HG02588 (cell line): ENCODE results near the gene STUM.
"Not testable (repeated sequence)": the region's sequence is repeated elsewhere in the genome, so short reads cannot be mapped to it uniquely, and the experiment has no call there.

Source experiments
- ATAC-seq: cut with Tn5 transposase; IDR thresholded peaks from one replicate; pipeline ENCODE4 v1.9.1; 2021; ENCODE audit warnings: mild to moderate bottlenecking, moderate library complexity; ENCODE audit not compliant: unreplicated experiment

Gene STUM

DNA sequence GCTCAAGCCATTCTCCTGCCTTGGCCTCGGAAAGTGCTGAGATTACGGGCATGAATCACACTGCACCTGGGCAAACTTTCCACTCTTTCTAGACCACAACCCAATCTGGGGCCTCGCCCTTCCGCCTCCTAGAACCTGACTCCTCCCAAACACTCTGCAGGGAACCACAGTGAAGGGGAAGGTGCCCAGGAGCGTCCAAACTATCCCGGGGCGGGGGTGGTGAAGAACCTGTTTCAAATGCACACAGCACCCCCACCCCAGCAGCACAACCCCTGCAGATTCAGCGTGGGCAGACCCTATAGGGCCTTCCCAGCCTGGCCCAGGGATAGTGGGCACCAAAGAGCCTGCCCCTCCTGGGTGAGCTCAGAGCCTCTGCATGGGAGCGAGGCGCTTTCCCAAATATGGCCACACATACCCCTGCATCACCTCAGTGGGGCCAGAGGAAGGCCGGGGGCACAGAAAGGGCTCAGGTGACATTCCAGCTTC is 86.9 kb downstream of the STUM start:
- no peak for ATAC-seq

DNA sequence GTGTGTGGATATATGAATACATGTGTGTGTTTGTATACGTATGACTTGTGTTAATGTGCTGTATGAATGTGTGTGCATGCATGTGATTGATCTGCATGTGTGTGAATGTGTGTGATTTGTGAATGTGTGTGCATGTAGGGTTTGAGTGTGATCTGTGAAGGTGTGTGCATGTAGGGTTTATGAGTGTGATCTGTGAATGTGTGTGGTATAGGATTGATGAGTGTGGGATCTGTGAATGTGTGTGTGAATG is 88.2 kb downstream of the STUM start:
- ATAC-seq: no peak

DNA sequence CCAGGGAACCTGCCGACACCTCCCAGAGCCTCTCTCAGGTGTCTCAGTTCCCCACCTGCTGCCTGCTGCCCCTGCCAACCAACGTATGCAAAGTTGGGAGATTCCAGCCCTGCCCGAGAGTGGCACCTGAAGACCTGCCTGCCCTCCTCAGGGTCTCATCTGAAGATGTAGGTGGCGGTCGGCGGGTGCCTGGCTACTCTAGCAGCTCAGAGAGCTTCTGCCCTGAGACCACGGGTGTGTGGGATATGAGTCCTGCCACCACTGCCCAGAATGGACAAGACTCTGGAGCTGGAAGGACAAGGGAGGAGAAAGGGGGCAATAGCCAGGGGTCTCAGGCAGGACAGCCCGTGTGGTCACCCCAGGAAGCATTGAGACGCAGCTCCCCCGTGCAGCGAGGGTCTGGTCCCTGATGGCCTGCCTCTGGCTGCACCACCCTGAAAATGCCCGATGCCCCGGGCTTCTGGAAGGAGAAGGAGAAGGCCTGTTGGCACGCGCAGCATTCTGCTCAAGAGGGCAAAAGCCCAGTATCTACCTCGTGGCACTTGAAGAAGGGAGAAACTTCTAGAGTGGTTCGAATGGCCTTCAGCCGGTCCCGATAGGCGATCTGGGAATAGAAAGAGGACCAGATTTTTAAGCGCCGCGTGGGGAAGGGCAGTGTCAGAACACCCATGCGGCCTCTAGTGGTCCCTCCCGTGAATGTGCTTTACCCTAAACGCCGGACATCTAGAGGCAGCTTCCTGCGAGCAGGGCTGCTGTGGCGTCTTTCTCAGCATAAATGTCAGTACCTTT is 88.8 kb downstream of the STUM start:
- ATAC-seq: no peak

DNA sequence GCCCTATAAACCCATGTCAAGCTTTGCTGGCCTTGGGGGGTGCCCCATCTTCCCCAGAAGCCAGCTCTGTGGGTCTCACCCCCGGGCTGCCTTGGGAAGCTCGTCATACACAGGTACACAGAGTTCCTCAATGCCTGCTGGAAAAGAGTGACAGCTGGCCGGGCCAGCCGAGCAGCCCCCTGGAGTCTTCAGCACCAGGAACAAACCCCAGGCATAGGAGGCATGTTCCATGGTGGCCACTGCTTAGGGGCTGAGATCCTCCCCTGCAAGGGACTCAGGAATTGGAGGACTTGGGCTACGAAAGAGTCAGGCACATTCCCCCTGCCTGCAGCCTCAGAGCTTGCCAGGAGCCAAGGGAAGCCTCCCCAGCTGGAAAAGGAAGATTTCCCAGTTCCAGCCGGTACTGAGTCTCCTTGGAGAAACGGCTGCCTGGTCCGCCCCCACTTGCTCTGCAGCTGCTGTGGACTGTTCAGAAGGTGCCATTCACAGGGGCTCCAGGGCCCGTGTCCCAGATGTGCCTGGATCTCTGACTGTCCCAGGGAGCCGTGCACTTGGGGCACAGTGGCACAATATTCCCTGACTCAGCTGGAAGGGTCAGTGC is 89.5 kb downstream of the STUM start:
- no peak for ATAC-seq

DNA sequence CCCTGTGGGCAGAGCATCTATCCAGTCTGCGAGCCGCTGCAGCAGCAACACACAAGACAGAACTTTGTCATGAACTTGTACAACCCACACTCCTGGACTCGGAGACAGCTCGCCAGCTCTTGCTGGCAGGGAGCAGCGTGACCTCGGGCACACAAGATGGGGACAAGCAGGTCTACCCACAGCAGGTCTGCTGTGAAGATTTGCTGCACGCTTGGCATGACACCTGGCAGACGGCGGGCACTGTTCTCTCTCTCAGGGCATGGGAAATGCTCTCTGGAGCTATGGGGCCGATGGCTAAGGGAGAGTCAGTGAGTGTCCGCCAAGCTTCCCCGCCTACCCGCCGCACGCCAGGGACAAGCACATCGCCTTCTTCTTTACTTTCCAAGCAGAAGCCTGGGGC is 90.0 kb downstream of the STUM start:
- ATAC-seq: no peak

DNA sequence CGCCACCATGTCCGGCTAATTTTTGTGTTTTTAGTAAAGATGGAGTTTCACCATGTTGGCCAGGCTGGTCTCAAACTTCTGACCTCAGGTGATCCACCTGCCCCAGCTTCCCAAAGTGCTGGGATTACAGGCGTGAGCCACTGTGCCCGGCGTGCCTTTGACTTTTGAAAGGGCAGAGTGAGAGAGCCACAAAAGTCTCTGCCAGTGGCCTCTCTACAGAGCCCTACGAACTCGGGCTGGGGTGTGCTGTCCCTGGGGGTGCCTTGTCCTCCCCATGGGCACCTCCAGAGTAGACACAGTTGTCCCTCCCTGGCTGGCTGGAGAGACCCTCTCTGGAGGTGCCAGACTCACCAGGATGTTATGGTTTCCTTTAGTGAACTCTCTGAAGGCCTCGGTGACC is 90.6 kb downstream of the STUM start:
- not testable (repeated sequence) for ATAC-seq

DNA sequence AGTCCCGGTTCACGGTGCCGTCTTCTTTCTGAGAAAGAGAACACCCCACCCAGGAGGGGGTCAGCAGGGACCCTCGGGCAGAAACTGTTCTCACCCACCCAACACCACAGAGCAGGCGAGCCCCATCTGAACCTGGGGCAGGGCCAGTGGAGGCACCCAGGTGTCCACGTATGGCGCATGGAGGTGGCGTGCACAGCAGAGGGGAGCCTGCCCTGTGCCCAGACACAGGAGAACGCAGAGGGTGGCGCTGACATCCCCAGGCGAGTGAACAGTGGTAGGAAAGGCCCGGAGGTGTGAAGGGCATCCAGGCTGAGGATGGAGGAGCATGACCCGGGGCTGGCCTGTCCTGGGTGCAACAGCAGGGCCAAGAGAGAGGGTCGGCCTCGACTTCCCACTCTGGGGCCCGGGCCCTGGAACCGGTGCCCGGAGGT is 91.1 kb downstream of the STUM start:
- no peak for ATAC-seq

DNA sequence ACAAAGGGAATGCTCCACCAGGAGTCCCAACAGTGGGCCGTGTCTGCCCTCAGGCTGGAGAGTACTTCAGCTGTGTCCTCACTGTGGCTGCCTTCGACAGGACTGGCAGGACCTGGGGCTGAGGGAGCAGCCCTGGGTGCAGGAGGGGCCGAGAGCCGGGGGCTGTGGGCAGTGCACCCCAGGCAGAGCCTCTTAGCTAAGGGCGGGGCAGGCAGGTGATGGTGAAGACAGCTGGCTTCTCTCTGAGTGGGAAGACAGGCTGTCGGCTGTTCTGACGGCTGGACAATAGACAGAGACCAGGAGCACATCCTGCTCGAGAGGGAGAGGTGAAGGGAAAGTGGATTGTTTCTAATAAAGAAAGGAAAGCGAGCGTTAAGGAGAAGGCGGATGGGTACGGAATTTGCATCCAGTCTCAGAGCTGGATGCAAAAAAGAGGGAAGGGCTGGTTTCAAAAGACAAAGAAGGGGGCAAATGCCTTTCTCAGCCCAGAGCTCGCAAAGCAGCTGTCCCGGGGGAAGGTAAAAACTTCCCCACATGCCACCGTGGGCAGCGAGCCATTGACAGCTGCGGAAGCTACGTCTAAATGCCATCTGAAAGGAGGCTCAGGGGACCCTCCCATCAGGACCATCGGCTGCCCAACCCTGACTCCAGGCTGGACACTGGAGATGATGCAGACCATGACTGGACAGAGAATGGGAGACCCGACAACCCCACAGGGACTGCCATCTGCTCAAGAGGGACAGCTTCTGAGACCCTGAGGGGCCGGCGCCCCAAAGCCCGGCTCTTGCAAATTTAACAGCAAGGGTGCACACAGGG is 92.0 kb downstream of the STUM start:
- ATAC-seq: no peak

DNA sequence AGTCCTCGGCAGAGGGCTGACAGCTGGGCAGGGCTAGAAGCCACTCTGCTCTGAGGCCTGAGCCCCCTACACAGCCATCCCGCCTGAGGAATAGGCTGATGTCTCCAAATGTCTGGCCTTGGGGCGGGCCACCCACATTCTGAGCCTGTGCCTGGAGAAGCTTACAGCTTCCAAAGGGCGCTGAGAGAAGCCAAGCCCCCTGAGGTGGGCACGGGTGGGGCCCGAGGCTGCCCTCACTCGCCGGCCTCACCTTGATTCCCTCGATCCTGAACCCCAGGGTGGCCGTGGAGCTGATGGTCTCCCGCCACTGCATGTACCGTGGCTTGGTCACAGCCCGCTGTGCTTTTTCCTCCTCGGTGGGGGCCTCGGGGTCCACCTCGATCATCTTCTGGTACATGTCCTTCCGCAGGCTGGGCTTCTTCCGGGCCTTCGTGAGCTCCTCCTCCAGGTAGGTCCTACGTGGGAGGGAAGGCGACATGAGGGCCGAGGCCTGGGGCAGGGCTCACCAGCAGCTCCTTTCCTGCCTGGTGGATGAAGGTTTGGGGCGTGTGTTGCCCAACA is 93.2 kb downstream of the STUM start:
- ATAC-seq: no peak

DNA sequence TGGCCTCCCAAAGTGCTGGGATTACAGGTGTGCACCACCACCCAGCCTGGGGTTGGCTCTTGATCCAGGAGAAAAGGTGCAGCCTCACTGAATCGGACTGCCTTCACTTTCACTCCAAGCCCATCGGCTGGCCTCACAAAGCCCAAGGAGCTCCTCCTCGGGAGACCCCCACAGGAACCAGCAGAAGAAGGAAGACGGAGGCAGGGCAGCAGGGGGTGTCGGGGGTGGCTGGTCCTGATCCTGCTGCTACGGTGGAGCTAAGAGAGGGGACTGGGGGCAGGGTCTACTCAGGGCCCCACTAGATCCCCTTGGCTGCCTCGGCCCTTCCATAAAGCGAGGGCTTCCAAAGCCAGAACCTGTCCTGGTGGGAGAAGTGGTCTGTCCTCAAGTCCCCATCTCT is 93.9 kb downstream of the STUM start:
- no peak for ATAC-seq

DNA sequence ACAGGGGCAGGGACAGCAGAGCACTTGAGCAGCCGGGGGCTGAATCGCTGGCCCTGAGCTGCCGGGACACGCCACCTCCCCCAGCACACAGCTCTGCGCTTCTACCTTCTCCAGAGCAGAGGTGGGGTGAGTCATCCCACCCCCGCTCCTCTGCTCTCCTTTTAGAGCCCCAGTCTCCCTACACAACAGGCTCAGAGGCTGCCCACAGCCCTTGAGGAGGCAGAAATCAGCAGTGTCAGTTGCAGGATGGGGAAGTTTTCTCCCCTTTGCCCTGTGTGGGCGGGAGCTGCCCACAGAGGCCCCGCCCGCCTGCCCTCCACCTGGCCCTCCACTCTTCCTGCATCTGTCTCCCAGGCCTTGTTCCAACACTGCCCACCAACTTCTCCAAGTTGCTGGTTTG is 94.6 kb downstream of the STUM start:
- ATAC-seq: peak; percentile 68

DNA sequence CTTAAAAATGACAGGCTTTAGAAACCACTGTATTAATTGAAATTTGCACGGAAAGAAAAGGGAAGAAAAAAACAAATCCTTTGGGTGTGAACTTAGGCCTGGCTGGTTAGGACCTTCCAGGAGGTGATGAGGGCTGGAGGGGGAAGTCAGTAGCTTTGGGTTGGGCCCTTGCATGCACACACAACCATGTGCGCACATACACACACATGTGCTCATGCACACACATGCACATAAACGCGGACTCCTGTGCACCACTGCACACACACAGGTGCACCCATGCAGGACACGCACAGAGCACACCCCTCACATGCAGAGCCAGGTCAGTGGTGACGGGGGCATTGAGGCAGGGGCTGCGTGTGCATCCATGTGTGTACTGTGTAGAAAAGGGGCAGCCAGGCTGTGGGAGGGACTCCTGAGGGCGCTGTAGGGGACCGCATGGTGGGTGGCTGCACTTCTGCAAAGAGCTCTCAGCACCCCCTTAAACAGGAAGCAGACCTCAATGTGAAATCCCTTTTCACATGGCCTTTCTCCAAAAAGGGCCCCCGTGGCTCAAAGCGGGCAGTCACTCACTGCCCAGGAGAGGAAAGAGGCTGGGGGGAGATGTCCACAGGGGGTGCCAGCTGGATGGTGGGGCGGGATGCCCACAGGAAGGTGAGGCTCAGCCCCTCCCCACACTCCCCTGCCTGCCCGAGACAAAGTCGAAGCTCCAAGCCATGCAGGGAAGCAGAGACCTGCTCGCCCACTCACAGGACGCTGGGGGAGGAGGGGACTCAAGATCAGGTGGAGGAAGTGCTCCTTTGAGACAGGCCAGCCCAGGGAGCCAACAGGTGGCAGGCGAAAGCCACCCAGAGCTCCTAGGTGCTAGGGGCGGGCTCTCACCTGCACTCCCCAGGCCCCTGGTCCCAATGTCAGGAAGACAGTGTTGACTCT is 95.3 kb downstream of the STUM start:
- ATAC-seq: peak; percentile 43

DNA sequence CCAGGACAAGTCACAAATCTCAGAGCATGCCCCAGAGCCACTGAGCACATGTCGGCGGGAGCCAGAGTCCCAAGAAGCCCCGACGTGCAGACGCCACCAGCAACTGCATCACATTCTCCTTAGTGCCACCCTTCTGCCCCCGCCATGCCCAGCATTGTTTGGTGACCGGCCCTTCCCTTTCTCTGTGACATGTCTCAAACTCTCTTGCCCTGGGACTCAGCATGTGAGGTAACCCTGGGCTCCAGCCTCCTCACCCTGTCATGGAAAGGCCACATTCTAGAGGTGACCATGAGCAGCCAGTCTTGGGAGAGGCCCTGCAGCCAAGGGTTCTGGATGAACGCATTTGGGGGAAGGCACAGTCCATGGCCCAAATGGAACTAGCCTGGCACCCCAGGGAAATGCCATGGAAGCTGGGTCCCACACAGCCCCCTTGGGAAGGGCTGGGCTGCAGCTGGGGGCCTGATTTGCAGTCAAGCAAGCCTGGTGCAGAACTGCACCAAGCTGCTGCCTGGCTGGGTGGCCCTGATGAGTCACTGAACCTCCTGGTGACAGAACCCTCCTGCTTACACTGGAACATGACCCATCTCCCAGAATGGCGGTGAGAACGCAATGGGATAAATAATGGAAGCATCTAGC is 96.1 kb downstream of the STUM start:
- ATAC-seq: no peak

DNA sequence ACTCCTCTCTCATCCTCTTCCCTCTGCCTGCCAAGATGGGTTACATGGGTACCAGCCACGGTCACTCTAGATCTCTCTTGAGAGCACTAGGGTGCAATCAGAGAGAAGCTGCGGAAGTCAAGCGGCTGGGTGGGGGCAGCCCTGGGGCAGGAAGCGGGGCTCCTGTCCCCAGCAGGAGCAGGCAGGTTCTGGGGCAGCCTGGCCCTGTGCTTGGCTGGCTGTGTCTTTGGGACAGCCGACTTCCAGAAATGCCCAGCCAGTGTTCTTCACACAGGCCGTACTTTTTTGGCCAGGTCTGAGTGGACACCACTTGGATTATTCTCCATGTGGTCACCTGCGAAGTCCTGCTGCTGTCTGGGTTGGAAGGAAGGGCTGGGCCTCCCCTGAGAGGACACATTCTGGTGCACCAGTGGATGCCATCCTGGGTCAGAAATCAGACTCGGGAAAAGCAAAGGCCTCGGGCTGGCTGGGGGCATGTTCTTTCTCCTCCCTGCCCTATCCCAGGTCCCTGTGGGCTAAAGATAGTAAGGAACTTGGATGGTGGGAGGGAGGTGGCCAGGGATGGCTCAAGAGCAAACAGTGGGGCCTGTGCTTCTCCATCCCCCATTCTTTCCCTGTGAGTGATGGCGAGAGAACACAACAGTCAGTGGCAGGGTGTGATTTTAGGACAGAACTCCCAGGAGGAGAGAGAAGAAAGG is 96.9 kb downstream of the STUM start:
- no peak for ATAC-seq

DNA sequence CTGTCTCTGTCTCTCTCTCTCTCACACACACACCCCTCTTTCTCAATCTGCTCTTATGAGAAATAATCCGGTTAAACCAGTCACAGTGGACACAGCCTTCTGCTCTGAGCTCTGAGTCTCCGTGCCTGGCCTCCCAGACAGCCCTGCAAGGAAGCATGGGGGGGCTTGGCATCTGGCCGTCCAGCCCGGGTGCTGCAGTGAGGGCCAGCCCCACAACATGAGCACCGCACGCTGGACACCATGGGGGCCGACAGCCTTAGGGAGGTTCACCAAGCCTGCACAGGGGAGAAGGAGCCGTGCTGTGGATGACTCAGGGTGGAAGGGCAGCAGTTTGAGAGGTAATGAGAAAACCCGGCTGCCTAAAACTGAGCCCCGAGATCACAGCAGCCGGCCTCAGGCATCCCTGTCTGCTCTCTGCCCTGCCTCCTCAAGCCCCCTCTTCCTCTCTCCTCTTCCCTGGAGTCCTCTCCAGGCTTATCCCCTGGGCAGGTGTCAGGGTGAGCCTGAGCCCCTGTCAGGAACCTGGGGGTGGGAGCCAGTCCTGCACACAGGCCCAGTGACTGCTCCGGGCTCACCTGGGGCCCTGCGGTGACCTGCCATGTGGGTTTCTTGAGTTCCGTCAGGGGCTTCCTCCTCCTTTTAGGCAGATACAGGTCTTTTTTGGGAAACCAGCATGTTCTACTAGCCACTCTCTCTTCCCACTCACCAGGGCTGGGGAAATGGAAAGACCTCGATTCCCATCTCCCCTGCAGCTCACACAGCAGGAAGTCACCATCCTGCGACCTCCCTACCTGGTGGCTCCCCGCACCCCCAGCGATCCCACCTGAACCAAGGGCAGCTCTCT is 97.7 kb downstream of the STUM start:
- no peak for ATAC-seq

DNA sequence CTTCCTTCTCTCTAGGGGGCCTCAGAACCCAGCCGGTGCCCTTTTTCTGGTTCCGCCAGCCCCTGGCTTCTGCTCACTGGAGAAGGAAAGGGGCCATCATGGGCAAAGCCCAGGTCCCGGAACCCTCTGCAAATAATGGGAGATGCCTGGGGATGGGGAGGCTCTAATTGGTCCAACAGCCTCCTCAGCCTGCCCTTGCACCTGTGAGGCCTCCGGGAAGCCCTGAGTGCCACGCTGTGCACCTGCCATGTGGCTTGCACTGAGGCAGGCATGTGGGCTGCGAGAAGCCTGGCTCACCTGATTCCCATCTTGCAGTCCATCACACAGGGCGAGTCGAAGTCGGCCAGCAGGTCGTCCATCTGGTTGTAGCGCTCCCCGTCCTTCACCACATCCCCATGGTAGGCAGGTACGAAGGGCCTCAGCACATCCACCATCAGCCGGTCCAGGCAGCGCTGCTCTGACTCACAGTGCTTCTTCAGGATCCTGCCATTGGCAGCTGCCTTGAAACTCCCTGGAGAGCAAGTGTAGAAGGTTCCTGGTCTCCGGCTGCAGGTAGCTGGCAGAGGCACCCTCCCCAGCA is 98.4 kb downstream of the STUM start:
- no peak for ATAC-seq

DNA sequence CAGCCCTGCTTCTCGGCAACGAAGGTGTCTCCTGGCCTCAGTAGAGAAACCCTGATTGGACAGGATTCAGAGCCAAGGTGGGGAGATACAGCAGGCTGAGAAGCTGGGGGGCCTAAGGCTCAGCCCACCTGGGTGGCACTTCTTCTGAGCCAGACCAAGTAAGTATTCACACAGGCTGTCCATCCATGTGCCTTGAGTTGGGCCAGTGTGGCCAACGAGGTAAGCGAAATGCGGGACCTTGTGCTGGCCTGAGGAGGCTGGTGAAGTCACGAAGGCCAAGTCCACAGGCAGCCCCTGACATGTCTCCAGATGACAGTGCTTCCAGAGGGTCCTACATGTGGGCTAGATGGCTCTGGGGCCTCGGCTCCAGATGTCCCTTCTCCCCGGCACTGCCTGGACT is 99.2 kb downstream of the STUM start:
- no peak for ATAC-seq

DNA sequence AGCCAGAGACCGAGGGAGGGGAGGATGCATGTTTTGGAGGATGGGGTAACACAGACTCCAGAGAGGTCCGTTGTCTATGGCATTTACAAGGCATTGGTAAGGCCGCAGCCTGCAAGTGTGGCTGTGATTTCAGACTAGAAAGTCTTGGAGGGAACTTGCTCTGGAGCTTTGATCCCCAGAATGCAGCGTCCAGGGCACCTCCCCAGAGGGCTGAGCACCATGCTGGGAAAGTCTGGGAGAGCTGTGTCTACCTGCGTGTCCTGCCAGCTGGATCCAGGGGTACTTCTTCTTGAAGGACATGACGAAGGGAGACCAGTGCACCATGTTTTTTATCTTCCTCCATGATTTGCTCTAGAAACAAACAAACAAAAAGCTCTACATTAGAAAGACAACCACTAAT is 99.9 kb downstream of the STUM start:
- no peak for ATAC-seq
